HG02885 (cell line): ENCODE measurements around the gene STX8.
A peak's percentile ranks its signal among the peaks of the same experiment; 100 is the strongest.

Experiments
- ATAC-seq: cut with Tn5 transposase; IDR thresholded peaks from one replicate; pipeline ENCODE4 v1.9.1; 2021; ENCODE audit warnings: mild to moderate bottlenecking; ENCODE audit not compliant: unreplicated experiment, poor library complexity

Gene STX8

DNA sequence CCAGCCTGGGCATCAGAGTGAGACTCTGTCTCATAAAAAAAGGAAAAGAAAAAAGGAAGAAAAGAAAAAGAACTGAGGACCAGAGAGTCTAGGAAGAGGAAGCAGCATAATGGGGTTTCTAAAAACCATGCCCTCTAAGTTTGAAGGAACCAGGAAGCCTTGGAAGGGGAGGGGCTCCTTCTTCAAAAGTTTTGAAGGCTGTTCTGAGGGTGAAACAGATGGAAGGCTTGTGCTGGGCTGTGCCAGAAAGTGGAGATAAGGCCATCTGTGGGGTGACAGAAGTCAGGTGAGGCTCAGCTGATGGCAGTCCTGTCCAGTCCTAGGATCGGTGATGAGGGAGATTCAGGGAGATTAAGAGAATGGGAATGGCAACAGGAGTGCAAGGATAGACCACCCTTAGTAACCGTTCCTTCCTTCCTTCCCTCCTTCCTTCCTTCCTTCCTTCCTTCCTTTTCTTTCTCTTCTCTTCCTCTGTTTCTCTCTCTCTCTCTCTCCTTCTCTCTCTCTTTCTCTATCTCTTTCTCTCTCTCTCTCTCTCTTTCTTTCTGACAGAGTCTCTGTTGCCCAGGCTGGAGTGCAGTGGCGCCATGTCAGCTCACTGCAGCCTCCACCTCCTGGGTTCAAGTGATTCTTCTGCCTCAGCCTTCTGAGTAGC lies 371.7 kb downstream of the STX8 start:
- ATAC-seq: no peak

DNA sequence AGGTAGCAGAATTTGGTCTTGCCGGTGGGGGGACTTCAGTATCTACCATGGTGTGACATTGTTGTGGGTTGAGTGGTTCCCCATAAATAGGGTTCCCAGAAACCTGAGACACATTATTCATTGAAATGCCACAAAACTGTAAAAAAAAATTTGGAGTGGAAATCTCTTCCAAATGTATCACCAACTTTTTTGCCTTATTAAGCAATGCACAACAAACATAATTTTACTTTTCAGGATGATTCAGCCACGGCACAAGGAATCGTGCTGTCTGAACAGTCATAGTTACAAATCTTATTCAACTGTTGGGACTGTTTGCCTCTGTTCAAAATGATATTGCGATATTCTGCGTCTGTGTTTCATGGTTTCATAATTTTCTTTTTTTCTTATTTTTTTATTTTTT lies 373.1 kb downstream of the STX8 start:
- no peak for ATAC-seq

DNA sequence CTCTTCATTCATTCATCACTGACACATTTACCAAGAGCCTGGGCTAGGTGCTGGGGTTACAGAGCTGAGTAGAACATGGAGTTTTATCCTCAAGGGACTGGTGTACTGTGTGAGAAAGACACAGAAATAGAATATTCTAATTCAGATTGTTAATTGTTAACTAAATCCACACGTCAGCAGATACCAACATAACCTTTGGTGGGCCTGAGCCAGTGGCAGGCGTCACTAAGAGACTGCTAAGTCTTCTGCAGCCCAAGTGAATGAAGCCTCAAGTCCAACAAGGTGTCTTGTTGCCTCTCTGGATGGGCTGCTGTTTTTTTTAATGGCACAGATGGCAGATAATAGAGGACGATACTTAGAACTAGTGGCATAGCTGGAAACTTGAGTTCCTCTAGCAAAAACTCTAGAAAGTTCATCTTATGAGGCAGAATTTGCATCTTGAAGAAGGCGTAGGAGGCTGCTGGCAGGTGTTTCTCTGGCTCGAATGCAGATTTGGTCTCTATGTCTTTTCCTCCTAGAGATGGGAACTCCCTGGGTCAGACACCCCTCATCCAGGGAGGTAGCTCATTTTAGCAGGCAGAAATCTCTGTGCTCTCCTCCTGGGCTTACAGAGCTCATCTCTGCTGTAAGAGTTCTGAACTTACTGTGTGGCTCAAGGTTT lies 374.8 kb downstream of the STX8 start:
- ATAC-seq: peak; percentile 52
